ENCODE data around the gene NGFR.

GRCh38 chr17:49545806-49546545, 50.9 kb downstream of the NGFR start:
- TF ChIP-seq RFX5 (IDR thresholded peaks at IDR 0.05; ENCODE audit: low read length) (no peak), CTCF (IDR thresholded peaks at IDR 0.05) (no peak), YY1 (IDR thresholded peaks at IDR 0.05; ENCODE audit: low read depth) (no peak), RXRA (IDR thresholded peaks at IDR 0.05; ENCODE audit: borderline replicate concordance, low read depth) (no peak), EP300 (IDR thresholded peaks at IDR 0.05; ENCODE audit: borderline replicate concordance in 1 of 2, low read depth in 1 of 2, low read length in 1 of 2) (no peak), USF2 (IDR thresholded peaks at IDR 0.05; ENCODE audit: borderline replicate concordance, low read depth, low read length) (no peak), RCOR1 (IDR thresholded peaks at IDR 0.05; ENCODE audit: low read length) (no peak), TAF1 (IDR thresholded peaks at IDR 0.05; ENCODE audit: borderline replicate concordance, low read depth, low read length) (no peak), REST (IDR thresholded peaks at IDR 0.05; ENCODE audit: low read depth, low read length) (no peak), TEAD4 (IDR thresholded peaks at IDR 0.05; ENCODE audit: borderline replicate concordance, insufficient read depth) (no peak), ZBTB33 (IDR thresholded peaks at IDR 0.05; ENCODE audit: borderline replicate concordance, low read depth) (no peak), MXI1 (IDR thresholded peaks at IDR 0.05; ENCODE audit: low read depth, low read length) (no peak), SMC3 (IDR thresholded peaks at IDR 0.05; ENCODE audit: low read depth, low read length) (no peak), POLR2AphosphoS5 (IDR thresholded peaks at IDR 0.05; ENCODE audit: low read depth, low read length) (no peak)
